Endothelial cell of umbilical vein (primary cell): Measurements from ENCODE around the gene ELP4. TPM values are rescaled to one million over a fixed set of nuclear protein-coding genes. Genes with fewer than 3 reads are reported as not detected.

ENCODE experiments used
- BruUV-seq: library from RNA; stranded (reverse); fragments of 400-500 nt; replicated peaks from 2 replicates; lab custom pipeline; 2021; lab: Mats Ljungman, UMichigan
- CTCF ChIA-PET: fragments of 300-600, 350-600 bp; sonication (Branson Sonifier 250); formaldehyde crosslinking; loops from one replicate; lab custom pipeline; 2021; ENCODE audit warnings: antibody characterized with exemption, inconsistent platforms; lab: Charles Lee
- POLR2A ChIA-PET: fragments of 300-600, 350-600 bp; sonication (Branson Sonifier 250); formaldehyde crosslinking; loops from one replicate; lab custom pipeline; 2021; ENCODE audit warnings: antibody characterized with exemption, inconsistent platforms; lab: Charles Lee
- DNase-seq: peaks from one replicate; pipeline ENCODE4 v3.0.0-alpha.2; 2011; ENCODE audit warnings: low read depth, low spot score
- FAIRE-seq: peaks from 2 replicates; lab custom pipeline; 2011; peaks lifted over from hg19 to GRCh38; lab: Jason Lieb, UNC
- H2AFZ ChIP-seq: 2 replicates; pipeline ENCODE4 v1.6.0; 2012; ENCODE audit warnings: low read depth, low read length, control low read depth, inconsistent platforms
- H3K27ac ChIP-seq: 2 replicates; pipeline ENCODE4 v1.5.1; 2011; ENCODE audit warnings: low read depth, mild to moderate bottlenecking, control low read depth, low read length, moderate library complexity; ENCODE audit not compliant: insufficient read depth
- H3K27me3 ChIP-seq, 2 experiments: 2 replicates each; pipeline versions ENCODE4 v1.6.0 to v1.6.1; 2011; ENCODE audit warnings: low read length in 2 of 2, mixed read lengths in 1 of 2; ENCODE audit not compliant: control insufficient read depth in 2 of 2, insufficient read depth in 2 of 2
- H3K36me3 ChIP-seq, 2 experiments: 2 replicates in 1 of 2; 3 replicates in 1 of 2; pipeline ENCODE4 v1.5.1; 2011; ENCODE audit warnings: low read length in 2 of 2, mild to moderate bottlenecking in 1 of 2, moderate library complexity in 1 of 2; ENCODE audit not compliant: control insufficient read depth in 2 of 2, insufficient read depth in 2 of 2; ENCODE audit errors: extremely low read depth in 1 of 2
- H3K4me1 ChIP-seq: 3 replicates; pipeline ENCODE4 v1.5.1; 2011; ENCODE audit warnings: mild to moderate bottlenecking, low read length; ENCODE audit not compliant: control insufficient read depth, insufficient read depth; ENCODE audit errors: extremely low read depth
- H3K4me2 ChIP-seq: 2 replicates; pipeline ENCODE4 v1.6.1; 2011; ENCODE audit warnings: low read length, control low read depth, mixed read lengths; ENCODE audit not compliant: insufficient read depth
- H3K4me3 ChIP-seq, 3 experiments: fragments of 200-600 bp in 1 of 3; sonication (generic), shearing (Covaris generic) in 1 of 3; replicated peaks in 1 of 3; 2 replicates each; pipeline ENCODE4 v1.5.1; 2011 to 2016; ENCODE audit warnings: control low read depth in 3 of 3, low read length in 3 of 3, mild to moderate bottlenecking in 2 of 3, inconsistent platforms in 1 of 3, low read depth in 1 of 3, moderate library complexity in 1 of 3; ENCODE audit not compliant: insufficient read depth in 1 of 3
- H3K79me2 ChIP-seq: 2 replicates; pipeline ENCODE4 v1.6.0; 2012; ENCODE audit warnings: low read length, inconsistent platforms; ENCODE audit not compliant: control insufficient read depth, insufficient read depth
- H3K9ac ChIP-seq: replicated peaks from 2 replicates; pipeline ENCODE3; 2011; ENCODE audit warnings: low read length, control low read depth; ENCODE audit not compliant: insufficient read depth; ENCODE audit errors: extremely low read depth
- H3K9me1 ChIP-seq: replicated peaks from 3 replicates; pipeline ENCODE4 v1.6.0; 2011; ENCODE audit warnings: mild to moderate bottlenecking, low read length; ENCODE audit not compliant: control insufficient read depth, insufficient read depth; ENCODE audit errors: extremely low read depth
- H3K9me3 ChIP-seq: replicated peaks from 2 replicates; pipeline ENCODE4 v1.5.1; 2012; ENCODE audit warnings: low read length, inconsistent platforms; ENCODE audit not compliant: control insufficient read depth, insufficient read depth
- H4K20me1 ChIP-seq: replicated peaks from 2 replicates; pipeline ENCODE3; 2011; ENCODE audit warnings: mild to moderate bottlenecking, low read length; ENCODE audit not compliant: control insufficient read depth, insufficient read depth; ENCODE audit errors: extremely low read depth
- CTCF ChIP-seq, 2 donors: IDR thresholded peaks; 1 replicate in 1 of 2; 2 replicates in 1 of 2; pipeline ENCODE4 v1.5.1; 2011; ENCODE audit warnings: low read length in 2 of 2, mild to moderate bottlenecking in 2 of 2, moderate library complexity in 2 of 2, control low read depth in 1 of 2, inconsistent platforms in 1 of 2, low read depth in 1 of 2; ENCODE audit not compliant: insufficient read depth in 1 of 2; ENCODE audit errors: extremely low read depth in 1 of 2
- EZH2 ChIP-seq: IDR thresholded peaks from 2 replicates; pipeline ENCODE4 v1.6.1; 2012; ENCODE audit warnings: borderline replicate concordance, low read depth, mild to moderate bottlenecking, moderate library complexity, low read length, inconsistent platforms; ENCODE audit not compliant: severe bottlenecking
- FOS ChIP-seq: IDR thresholded peaks from 2 replicates; pipeline ENCODE4 v1.6.1; 2011; ENCODE audit warnings: mild to moderate bottlenecking, low read length, moderate library complexity, borderline replicate concordance; ENCODE audit not compliant: insufficient read depth
- GATA2 ChIP-seq: IDR thresholded peaks from 2 replicates; pipeline ENCODE4 v1.7.0; 2011; ENCODE audit warnings: low read depth, mild to moderate bottlenecking, moderate library complexity, mixed read lengths, low read length; ENCODE audit not compliant: insufficient read length, insufficient read depth
- JUN ChIP-seq: IDR thresholded peaks from 2 replicates; pipeline ENCODE4 v1.6.1; 2011; ENCODE audit warnings: borderline replicate concordance, low read depth; ENCODE audit not compliant: insufficient read length, insufficient read depth
- MAX ChIP-seq: IDR thresholded peaks from 2 replicates; pipeline ENCODE4 v1.6.1; 2011; ENCODE audit not compliant: insufficient read depth, insufficient read length
- MYC ChIP-seq: IDR thresholded peaks from one replicate; pipeline ENCODE4 v1.6.1; 2011; ENCODE audit warnings: mild to moderate bottlenecking, low read depth, low read length
- POLR2A ChIP-seq: IDR thresholded peaks from 2 replicates; pipeline ENCODE4 v1.6.1; 2012; ENCODE audit warnings: low read depth, mild to moderate bottlenecking, control low read depth, low read length
- POLR2AphosphoS5 ChIP-seq: IDR thresholded peaks from 2 replicates; pipeline ENCODE4 v1.6.1; 2012; ENCODE audit warnings: low read depth, mild to moderate bottlenecking, control low read depth, low read length, moderate library complexity; ENCODE audit not compliant: insufficient read depth
- dilution Hi-C: fragments of 300-500 bp; cut with MboI; formaldehyde crosslinking; loops from one replicate; pipeline ENCODE4 v1.15.0; 2019; ENCODE audit warnings: low sequenced_read_pairs; ENCODE audit not compliant: extremely low pct_ligation_motif_present
- intact Hi-C: fragments of 100-400 bp; cut with micrococcal nuclease; formaldehyde crosslinking; loops from one replicate; pipeline ENCODE4 v1.10.0; 2022
- polyA plus RNA-seq, 4 experiments: library from polyadenylated mRNA; depleted of rRNA in 3 of 4; stranded (reverse) in 3 of 4; unstranded in 1 of 4; fragments of >200 nt; gene quantifications; 2 replicates each; pipeline versions ENCODE4 v1.2.1 to v1.2.3, GENCODE V29; 2011 to 2012; ENCODE audit warnings: missing spikeins in 1 of 4
- total RNA-seq: library from RNA; stranded (reverse); gene quantifications from 2 replicates; pipeline ENCODE4 v1.2.3, GENCODE V29; 2021

ELP4 gene
- total and polyA plus RNA-seq, 2 donors (not counting 3 experiments of a cell fraction or from before 2014, with no cell fraction given): 11.6 to 16.3 TPM

DNA sequence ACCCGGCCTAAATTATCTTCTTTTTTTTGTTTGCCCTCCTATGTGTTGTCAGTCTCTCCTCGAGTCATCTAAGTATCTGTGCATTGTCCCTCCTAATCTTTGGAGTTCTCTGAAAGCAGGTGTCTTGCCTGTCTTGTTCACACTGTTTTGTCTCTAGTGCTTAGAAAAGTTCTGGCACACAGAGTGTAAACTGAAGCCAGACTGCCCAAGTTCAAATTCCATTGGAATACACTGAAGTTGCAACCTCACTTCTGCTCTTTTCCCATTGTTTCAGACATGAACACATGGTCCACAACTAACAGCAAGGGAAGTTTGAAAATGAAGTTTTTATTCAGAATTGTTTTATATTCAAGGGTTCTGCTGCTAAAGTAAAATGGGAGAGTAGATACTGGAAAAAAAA is 262.8 kb downstream of the ELP4 start:
- CTCF ChIA-PET: no interaction called here
- POLR2A ChIA-PET: no interaction called here
- Histone ChIP-seq H3K79me2 (no peaks in the 10 kb centered on the region), H4K20me1 (no peaks in the 10 kb centered on the region), H2AFZ (no peak overlapping the region), H3K9me3 (no peaks in the 10 kb centered on the region), H3K4me2 (no peak overlapping the region), H3K4me3 (no peak overlapping the region), H3K36me3 (no peaks in the 10 kb centered on the region), H3K9me1 (no peaks in the 10 kb centered on the region), H3K27me3 (no peaks in the 10 kb centered on the region), H3K27ac (no peak overlapping the region), H3K9ac (no peak overlapping the region), H3K4me1 (no peaks in the 10 kb centered on the region)
- no peak for TF ChIP-seq EZH2
- TF ChIP-seq FOS: no peak
- no peak for TF ChIP-seq JUN
- no peak for TF ChIP-seq MYC
- TF ChIP-seq POLR2AphosphoS5: no peak
- TF ChIP-seq POLR2A: no peak
- no peak for TF ChIP-seq CTCF (IDR thresholded peaks at IDR 0.05; ENCODE audit: extremely low read depth in 1 of 2, insufficient read depth in 1 of 2, low read depth in 1 of 2, low read length in 2 of 2)
- TF ChIP-seq GATA2: no peak
- no peak for TF ChIP-seq MAX
- dilution Hi-C loops: no loop called here
- DNase-seq (no peak), FAIRE-seq (no peak)
- intact Hi-C loops: no loop called here
- BruUV-seq: no TSS peak
